HG03196 (cell line): Measurements from ENCODE around the gene CERT1.
A peak's percentile ranks its signal among the peaks of the same experiment; 100 is the strongest.

Experiments
- ATAC-seq: cut with Tn5 transposase; IDR thresholded peaks from one replicate; pipeline ENCODE4 v1.9.1; 2021; ENCODE audit not compliant: unreplicated experiment

CERT1 gene

GRCh38 chr5:75414241-75414640 is 97.2 kb downstream of the CERT1 start:
- no peak for ATAC-seq

DNA sequence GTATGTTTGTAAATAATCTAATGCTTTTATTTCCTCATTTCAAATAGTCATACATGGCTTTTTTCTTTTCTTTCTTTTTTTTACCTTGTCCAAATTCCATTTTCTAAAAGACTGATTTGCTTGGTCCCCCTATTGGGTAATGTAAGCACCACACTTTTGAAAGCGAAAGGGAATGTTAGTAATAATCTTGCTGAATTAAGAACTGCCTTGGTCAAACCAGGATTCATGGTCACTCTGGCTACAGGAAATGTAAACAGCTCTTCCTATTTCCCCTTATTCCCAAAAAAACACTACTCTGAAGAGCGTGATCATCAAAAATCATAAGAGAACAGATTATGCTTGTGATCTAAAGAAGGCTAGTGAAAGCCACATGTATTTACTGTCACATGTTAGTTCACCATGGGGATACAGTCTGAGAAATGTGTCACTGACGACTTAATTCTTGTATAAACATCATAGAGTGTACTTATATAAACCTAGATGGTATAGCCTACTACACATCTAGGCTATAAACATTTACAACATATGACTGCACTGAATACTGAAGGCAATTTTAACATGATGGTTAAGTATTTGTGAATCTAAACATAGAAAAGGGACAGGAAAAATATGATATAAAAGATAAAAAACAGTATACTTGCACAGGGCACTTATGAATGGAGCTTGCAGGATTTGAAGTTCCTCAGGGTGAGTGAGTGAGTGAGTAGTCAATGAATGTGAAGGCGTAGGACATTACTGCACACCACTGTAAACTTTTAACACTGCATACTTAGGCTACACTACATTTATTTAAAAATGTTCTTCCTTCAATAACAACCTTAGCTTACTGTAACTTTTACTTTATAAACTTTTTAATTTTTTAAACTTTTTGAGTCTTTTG is 99.1 kb downstream of the CERT1 start:
- no peak for ATAC-seq

GRCh38 chr5:75405296-75405695 is 106.1 kb downstream of the CERT1 start:
- no peak for ATAC-seq

DNA sequence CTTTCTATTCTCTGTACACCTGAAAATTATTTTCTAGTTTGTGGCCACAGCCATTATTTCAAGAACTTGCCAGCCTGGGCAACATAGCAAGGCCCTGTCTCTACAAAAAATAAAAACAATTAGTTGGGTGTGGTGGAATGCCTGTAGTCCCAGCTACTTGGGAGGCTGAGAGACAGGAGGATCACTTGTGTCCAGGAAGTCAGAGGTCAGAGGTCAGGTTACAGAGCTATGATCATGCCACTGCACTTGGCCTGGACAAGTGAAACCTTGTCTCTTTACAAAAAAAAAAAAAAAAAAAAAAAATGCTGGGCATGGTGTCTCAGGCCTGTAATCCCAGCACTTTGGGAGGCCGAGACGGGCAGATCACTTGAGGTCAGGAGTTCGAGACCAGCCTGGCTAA is 116.2 kb downstream of the CERT1 start:
- no peak for ATAC-seq

DNA sequence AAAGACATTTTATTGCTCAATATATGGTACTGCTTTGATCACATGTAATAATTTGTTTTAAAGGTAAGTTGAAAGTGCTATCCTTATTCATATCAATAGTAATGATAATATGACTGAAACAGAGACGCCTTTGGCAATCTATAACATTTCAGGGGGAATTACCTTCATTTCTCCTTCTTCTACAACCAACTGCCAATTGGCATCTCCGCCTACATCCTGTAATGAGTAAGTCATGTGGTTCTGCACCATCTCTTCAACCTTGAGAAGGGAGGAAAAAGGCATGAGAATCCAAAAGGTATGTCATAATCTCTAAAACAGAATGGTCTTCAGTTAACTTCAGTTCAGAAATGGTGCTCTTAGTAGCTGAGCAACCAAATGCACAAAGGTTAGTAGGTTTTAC is 122.0 kb downstream of the CERT1 start:
- ATAC-seq = no peak

DNA sequence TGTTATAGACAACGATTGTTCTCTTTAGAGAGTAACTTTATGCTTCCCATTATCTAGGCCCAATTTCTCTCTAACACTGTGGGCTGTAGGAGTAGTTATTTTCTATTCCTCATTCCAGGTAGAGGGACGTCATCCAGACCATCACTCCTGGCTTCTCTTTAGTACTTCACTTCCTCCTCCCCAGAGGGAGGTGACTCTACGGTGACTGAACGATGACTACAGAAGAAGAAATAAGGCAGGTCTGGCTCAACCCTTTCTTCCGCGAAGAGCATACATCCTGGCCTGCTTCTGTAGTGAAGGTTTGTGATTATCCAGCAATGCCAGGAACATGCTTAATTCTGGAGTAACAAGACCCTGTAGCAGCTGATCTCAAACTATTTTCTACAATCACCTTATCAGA is 123.6 kb downstream of the CERT1 start:
- ATAC-seq = no peak

DNA sequence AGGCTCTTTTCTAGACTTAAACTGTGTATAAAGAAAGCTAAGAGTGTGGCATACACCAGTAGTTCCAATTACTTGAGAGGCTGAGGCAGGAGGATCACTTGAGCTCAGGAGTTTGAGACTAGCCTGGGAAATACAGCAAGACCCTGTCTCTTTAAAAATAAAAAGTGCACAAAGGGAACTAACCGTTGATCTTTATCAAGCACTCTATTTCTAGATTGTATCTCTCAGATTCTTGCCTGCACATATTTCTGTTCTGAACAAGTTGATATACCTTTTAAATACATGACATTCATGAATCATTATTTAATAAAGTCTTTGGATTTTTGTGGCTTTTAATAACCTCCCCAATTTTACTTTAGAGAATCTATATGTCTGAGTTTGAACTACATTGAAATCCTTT is 127.2 kb downstream of the CERT1 start:
- ATAC-seq = no peak

- ATAC-seq = no peak
These were observed 130.0 kb downstream of the CERT1 start for GRCh38 chr5:75381456-75381855.

DNA sequence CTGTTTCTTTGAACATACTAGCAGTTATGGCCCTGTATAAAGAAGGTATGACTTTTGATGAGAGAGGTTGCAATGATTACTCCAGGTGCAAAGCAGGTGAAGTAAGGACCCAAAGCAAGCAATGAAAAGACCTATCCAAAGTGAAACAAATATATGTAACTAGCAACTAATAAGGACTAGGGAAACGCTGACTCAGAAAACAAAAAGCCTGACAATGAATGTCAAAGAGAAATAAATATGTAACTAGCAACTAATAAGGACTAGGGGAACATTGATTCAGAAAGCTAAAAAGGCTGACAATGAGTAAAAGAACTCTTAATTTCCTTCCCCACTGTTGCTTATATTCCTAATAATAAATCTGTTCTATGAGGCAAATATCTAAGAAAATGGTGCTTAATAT is 131.3 kb downstream of the CERT1 start:
- no peak for ATAC-seq

DNA sequence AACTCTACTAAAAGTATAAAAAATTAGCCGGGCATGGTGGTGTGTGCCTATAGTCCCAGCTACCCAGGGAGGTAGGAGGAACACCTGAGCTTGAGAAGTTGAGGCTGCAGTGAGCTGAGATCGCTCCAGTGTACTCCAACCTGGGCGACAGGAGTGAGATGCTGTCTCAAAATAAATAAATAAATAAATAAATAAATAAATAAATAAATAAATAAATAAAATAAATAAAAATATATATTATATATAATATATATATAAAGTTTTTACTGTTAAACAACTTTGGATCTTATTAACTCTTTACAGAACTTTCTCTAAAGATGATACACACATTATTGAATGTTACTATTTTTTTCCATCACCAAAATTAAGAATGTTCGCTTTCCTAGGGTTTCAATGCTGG is 136.0 kb downstream of the CERT1 start:
- no peak for ATAC-seq

- ATAC-seq = no peak
These were observed 137.0 kb downstream of the CERT1 start for GRCh38 chr5:75374394-75374814.

GRCh38 chr5:75373862-75374261 is 137.6 kb downstream of the CERT1 start:
- ATAC-seq = no peak

GRCh38 chr5:75368391-75368790 is 143.0 kb downstream of the CERT1 start:
- ATAC-seq = no peak

GRCh38 chr5:75367401-75367800 is 144.0 kb downstream of the CERT1 start:
- ATAC-seq = no peak

GRCh38 chr5:75366787-75367186 is 144.6 kb downstream of the CERT1 start:
- ATAC-seq = peak; percentile 76

- ATAC-seq = no peak
These were observed 145.7 kb downstream of the CERT1 start for GRCh38 chr5:75365740-75366139.

DNA sequence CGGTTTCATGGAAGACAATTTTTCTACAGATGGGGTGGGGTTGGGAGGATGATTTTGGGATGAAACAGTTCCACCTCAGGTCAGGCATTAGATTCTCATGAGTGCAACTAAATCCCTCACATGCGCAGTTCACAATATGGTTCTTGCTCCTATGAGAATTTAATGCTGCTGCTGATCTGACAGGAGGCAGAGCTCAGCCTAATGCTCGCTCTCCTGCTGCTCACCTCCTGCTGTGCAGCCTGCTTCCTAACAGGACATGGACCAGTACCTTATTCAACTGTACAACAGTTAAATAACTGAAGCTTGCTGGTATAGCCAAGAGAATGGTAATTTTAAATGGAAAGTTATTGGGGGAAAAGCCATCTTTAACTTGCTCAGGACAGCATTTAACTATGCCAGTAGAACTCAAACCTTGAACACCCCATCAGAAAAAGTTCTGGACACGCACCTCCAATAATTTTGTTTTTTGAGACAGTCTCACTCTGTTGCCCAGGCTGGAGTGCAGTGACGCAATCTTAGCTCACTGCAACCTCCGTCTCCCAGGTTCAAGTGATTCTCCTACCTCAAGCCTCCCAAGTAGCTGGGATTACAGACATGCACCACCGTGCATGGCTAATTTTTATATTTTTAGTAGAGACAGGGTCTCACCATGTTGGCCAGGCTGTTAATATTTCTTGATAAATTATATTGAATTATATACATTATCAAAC is 146.7 kb downstream of the CERT1 start:
- no peak for ATAC-seq

DNA sequence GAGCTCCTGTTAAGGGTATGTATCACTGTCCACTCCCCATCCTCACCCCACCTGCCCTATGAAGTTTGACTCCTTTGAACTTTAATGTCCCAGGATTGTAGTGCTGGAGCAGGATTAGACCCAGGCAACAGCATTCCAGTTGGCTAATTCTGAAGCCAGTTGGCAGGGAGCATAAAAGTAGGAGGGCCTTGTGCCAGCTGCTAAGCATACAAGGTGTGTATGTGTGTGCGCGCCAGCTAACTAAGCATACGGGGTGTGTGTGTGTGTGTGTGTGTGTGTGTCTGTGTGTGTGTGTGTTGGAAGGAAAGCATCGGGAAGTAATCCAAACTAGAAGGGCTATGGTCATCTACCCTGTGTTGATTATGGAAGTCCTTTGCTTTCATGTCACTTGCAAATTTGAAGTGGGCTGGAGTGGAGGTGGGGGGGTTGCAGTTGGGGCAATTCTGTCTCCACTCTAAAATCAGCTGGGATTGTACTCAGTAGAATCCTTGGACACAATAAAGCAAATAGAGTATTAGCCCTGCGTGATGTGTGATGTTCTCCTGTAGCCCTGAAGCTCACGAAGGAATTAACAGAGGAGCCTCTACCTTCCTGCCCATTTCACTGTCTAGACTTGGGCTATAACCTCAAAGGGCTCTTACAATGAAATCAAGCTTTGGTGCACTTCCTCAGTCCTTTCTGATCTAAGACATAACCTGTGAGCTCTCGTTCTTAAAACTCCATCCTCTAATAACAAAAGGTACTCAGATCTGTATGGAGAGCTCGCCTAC is 147.5 kb downstream of the CERT1 start:
- ATAC-seq = no peak

GRCh38 chr5:75363111-75363510 is 148.3 kb downstream of the CERT1 start:
- ATAC-seq = no peak

DNA sequence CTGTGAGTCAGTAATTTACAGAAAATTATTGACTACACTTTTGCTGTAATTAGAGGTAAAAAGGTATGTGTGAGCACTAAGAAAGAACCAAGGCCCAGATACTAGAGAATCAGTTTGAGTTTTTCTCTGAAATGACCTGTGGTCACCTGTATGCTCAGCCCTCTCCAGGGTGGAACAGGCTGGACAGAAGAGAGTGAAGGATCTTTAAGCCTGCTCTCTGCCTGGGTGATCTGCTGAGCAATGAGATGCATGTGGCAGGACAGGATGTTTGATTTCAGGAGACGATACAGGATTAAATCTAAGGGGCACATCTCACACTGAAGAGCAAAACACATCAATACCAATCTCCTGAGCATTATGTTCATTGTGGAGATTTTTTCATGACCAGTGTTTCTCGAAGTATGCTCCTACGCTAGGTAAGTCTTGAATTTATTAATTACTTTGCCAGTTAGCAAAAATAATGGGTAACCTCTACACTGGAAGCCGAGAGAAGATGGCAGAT is 148.9 kb downstream of the CERT1 start:
- no peak for ATAC-seq

- no peak for ATAC-seq
These were observed 150.1 kb downstream of the CERT1 start for GRCh38 chr5:75361310-75361709.
